IPS-18c (cell line): ENCODE data around the gene CASP6.
"Not testable (repeated sequence)": the region's sequence is repeated elsewhere in the genome, so short reads cannot be mapped to it uniquely, and the experiment has no call there.

Source experiments
- H3K4me3 ChIP-seq: 2 replicates; pipeline ENCODE4 v1.7.0; 2013; ENCODE audit warnings: low read depth, mild to moderate bottlenecking, low read length, moderate library complexity; ENCODE audit not compliant: insufficient read depth
- H3K9me3 ChIP-seq: one replicate; pipeline ENCODE4 v1.6.1; 2013; ENCODE audit warnings: mild to moderate bottlenecking, low read length, moderate library complexity; ENCODE audit not compliant: control insufficient read depth, insufficient read depth

CASP6 gene

DNA sequence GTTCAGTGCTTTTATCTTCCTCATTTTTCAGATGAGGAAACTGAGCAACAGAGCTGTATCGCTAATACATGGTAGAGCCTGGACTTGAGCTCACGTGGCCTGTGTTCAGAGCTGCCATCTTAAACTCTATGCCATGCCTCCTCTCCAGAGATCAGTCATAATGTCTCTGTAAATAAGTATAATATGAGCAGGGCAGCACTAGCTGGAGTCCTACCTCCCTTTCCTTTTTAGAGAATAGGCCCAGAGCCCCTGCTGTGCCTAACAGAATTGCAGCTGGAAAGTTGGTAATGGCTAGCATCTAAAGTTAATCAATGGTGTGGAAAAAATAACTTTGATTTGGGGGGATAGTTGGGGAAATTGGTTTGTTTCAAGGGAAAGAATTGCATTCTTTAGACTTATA, 20.4 kb downstream of the CASP6 start:
- Histone ChIP-seq H3K9me3 (peaks cover 6% of the 10 kb centered on the region), H3K4me3 (no peak overlapping the region)

- H3K4me3 ChIP-seq: not testable (repeated sequence)
- H3K9me3 ChIP-seq: peaks cover 12% of the 10 kb centered on the region
Measured at GRCh38 chr4:109678925-109679324, 24.3 kb downstream of the CASP6 start.

- H3K4me3 ChIP-seq: not testable (repeated sequence)
Measured at GRCh38 chr4:109678472-109678871, 24.8 kb downstream of the CASP6 start.

DNA sequence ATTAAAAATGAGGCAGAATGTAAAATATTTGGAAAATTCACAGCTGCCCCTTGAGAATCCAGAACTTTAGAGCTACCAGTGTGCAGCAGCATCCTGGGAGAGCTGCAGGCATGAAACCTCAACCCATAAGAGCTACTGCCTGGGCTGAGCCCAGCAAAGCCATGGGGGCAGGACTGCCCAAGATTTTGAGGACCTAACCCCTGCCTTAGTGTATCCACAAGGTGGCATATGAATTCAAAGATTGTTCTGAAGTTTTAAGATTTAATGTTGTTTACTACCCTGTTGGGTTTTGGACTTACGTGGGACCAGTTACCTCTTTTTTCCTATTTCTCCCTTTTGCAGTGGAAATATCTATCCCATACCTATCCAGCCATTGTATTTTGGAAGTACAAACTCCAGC, 26.4 kb downstream of the CASP6 start:
- H3K4me3 ChIP-seq: no peak overlapping the region
- H3K9me3 ChIP-seq: peaks cover 12% of the 10 kb centered on the region

More at GRCh38 chr4:109678472-109678871, 24.8 kb downstream of the CASP6 start:
- H3K9me3 ChIP-seq: peaks cover 12% of the 10 kb centered on the region

DNA sequence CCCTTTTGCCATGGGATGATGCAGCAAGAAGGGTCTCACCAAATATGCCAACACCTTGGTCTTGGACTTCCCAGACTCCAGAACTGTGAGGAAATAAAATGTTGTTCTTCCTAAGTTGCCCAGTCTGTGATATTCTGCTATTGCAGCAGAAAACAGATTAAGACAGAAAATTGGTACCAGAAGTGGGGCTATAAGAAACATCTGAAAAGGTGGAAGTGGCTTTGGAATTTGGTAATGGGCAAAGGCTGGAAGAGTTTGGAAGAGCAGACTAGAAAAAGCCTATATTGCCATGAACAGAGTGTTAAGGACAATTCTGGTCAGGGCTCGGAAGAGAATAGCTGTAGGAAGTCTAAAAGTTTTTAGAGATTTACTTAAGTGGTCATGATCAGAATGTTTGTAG, 27.4 kb downstream of the CASP6 start:
- Histone ChIP-seq H3K9me3 (peaks cover 12% of the 10 kb centered on the region), H3K4me3 (no peak overlapping the region)

- Histone ChIP-seq H3K9me3 (peaks cover 12% of the 10 kb centered on the region), H3K4me3 (no peak overlapping the region)
Measured at GRCh38 chr4:109675181-109675580, 28.1 kb downstream of the CASP6 start.

DNA sequence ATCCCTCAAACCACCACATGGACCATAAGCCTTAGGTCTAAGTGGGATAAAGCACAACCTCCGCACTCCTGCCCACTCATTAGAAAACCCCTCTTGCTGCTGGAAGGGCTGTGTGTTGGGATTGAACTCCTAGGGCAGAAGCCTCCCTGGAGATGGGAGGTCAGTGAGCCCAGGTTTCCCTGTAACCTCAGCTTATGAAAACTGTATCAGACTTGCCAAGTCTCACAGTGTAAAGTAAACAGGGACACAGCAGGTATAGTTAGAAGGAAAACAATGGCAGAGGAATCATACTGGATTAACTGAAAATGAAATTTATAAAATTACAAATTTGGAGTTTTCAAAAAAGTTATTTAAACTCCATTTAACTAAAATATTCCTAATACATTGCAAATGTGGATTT, 29.9 kb downstream of the CASP6 start:
- Histone ChIP-seq H3K4me3 (no peak overlapping the region), H3K9me3 (peaks cover 6% of the 10 kb centered on the region)

DNA sequence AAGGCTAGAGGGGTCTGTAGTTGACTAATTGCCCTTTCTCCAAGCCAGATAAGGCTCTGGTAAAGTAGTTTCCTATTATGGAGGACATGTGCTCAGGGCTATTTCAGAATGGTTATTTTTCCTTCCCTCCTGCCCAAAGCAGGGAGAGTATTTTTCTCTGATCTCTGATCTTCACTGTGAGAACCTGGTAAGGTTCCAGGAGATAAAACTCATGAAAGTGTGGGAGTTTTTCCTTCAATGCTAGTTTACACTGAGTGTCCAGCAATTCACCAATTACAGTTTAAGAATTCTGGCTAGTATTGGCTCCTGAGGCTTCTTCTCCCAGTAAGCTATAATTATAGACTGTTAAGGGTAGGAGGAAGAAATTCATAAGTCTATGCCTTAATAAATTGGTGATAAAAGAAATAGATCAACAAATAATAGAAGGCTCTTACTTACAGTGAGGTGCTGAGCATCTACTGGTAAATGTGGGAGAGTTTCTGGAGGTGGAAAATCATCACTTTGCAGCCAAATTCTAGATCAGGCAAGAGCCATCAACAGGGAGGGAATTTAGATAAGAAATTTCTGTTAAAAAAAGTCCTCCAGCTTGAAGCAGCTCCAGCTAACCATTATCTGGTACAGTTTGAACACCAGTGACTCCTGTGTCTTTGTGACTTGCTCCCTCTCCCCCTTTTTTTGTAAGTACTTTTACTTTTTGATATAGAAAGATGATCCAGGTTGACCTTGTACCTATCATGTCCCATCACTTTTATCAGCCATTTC, 30.9 kb downstream of the CASP6 start:
- no peak overlapping the region for H3K4me3 ChIP-seq
- H3K9me3 ChIP-seq: peaks cover 5% of the 10 kb centered on the region

DNA sequence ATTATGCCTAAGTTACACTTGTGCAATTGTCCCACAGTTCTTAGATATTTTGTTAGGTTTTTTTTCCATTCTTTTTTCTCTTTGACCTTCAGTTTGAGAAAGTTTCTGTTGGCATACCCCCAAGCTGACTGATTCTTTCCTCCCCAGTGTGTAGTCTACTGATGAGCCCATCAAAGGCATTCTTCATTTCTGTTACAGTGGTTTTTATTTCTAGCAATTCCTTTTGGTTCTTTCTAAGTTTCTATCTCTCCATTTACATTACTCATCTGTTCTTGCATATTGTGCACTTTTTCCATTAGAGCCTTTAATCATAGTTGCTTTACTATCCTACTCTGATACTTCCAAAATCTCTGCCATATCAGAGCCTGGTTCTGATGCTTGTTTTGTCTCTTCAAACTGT, 31.9 kb downstream of the CASP6 start:
- Histone ChIP-seq H3K4me3 (no peak overlapping the region), H3K9me3 (peaks cover 5% of the 10 kb centered on the region)

DNA sequence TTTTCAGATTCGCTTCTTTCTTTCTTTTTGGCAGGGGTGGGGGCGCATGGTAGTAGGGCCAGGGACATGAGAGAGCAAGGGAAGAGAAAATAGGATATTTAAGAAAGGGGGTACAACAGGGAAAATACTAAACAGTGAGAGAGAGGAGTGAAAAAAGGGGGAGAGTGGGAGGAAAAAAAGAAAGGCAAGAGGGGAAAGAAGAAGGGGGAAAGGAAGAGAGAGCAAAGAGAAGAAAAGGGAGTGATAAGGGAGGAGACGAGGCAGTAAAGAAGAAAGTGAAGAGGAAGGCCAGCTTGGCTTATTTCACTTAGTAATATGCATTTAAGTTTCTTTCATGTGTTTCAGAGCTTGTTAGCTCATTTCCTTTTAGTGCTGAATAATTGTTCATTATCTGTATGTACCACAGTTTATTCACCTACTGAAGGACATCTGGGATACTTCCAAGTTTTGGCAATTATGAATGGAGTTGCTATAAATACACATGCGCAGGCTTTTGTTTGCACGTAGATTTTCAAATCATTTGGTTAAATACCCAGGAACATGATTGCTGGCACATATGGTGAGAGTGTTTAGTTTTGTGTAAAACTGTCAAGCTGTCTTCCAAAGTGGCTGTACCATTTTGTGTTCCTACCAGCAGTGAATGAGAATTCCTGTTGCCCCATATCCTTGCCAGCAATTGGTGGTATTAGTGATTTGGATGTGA, 37.3 kb downstream of the CASP6 start:
- no peak overlapping the region for H3K4me3 ChIP-seq
- H3K9me3 ChIP-seq: no peaks in the 10 kb centered on the region

GRCh38 chr4:109662771-109663170, 40.5 kb downstream of the CASP6 start:
- no peaks in the 10 kb centered on the region for H3K9me3 ChIP-seq
- no peak overlapping the region for H3K4me3 ChIP-seq

DNA sequence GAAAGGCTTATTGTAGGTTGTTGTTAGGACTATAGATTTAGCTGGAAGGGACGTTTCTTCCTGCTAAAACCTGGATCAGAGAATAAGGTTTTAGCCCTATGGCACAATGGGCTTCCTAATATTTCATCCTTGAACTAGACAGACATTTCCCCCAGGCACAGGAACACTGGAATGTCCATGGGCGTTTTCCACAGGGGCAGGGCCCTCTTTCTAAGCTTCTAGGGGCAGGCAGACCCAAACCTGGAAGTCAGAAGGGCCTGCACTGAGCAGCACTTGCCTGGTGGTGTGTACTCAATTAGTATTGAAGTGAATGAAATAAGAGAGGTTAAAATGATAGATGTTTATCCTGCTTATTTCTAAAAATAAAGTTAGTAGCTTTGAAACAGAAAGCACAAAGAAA, 41.1 kb downstream of the CASP6 start:
- no peak overlapping the region for H3K4me3 ChIP-seq
- no peaks in the 10 kb centered on the region for H3K9me3 ChIP-seq

GRCh38 chr4:109658871-109659410, 44.3 kb downstream of the CASP6 start:
- Histone ChIP-seq H3K4me3 (no peak overlapping the region), H3K9me3 (no peaks in the 10 kb centered on the region)

- Histone ChIP-seq H3K9me3 (no peaks in the 10 kb centered on the region), H3K4me3 (no peak overlapping the region)
Measured at GRCh38 chr4:109657854-109658418, 45.3 kb downstream of the CASP6 start.

- Histone ChIP-seq H3K9me3 (no peaks in the 10 kb centered on the region), H3K4me3 (no peak overlapping the region; the same call in 1 of the 2 replicates)
Measured at GRCh38 chr4:109655396-109655795, 47.8 kb downstream of the CASP6 start.

- Histone ChIP-seq H3K9me3 (no peaks in the 10 kb centered on the region), H3K4me3 (no peak overlapping the region)
Measured at GRCh38 chr4:109649872-109650271, 53.4 kb downstream of the CASP6 start.

DNA sequence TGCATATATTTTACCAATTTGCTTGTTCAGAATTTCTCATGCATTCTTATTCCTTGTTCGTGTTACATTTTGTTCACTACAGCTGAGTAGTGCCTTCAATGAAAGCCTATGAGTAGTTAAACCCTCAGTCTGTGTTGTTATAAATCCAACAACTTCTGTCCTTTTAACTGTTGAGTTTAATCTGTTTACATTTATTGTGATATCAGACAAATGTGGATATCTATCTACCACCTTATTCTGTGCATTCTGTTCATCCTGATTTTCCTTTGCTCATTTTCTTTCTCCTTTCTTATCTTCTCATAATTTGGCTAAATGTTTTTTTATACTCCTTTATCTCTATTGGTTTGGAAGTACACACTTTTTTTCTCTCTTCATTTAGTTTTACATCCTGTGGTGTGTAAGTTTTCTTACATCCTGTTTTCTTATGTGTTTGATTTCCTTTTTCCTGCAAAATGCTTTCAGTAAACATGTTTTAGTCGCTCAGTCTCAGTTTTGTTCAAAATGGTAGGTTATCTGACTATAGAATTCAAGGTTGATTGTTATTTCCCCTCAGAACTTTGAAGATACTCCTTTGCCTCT, 54.2 kb downstream of the CASP6 start:
- no peak overlapping the region for H3K4me3 ChIP-seq
- no peaks in the 10 kb centered on the region for H3K9me3 ChIP-seq
